IMR-90 (cell line): ENCODE measurements around the gene GPR27.

Experiments
- MXI1 ChIP-seq: IDR thresholded peaks from 2 replicates; pipeline ENCODE4 v1.6.1; 2012; ENCODE audit warnings: low read depth, mild to moderate bottlenecking, low read length, moderate library complexity, borderline replicate concordance
- TF ChIP-seq, protein P1 (sequence below): conservative IDR thresholded peaks from 2 replicates; pipeline ENCODE4 v1.5.1; 2012; ENCODE audit warnings: mild to moderate bottlenecking, low read depth, low read length, improper control_type of control experiment

GRCh38 chr3:71801986-71802385 is 48.3 kb downstream of the GPR27 start:
- TF ChIP-seq, protein P1, sequence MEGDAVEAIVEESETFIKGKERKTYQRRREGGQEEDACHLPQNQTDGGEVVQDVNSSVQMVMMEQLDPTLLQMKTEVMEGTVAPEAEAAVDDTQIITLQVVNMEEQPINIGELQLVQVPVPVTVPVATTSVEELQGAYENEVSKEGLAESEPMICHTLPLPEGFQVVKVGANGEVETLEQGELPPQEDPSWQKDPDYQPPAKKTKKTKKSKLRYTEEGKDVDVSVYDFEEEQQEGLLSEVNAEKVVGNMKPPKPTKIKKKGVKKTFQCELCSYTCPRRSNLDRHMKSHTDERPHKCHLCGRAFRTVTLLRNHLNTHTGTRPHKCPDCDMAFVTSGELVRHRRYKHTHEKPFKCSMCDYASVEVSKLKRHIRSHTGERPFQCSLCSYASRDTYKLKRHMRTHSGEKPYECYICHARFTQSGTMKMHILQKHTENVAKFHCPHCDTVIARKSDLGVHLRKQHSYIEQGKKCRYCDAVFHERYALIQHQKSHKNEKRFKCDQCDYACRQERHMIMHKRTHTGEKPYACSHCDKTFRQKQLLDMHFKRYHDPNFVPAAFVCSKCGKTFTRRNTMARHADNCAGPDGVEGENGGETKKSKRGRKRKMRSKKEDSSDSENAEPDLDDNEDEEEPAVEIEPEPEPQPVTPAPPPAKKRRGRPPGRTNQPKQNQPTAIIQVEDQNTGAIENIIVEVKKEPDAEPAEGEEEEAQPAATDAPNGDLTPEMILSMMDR: no peak
- TF ChIP-seq MXI1: no peak
